ENCODE measurements around the gene PCTP.

The PCTP gene

GRCh38 chr17:55751720-55752250 is 934 bp downstream of the PCTP start:
- TF ChIP-seq POLR2AphosphoS5 (IDR thresholded peaks at IDR 0.05; ENCODE audit: low read depth, low read length): no peak
- no peak for TF ChIP-seq REST (IDR thresholded peaks at IDR 0.05; ENCODE audit: insufficient read depth in 1 of 2, low read depth in 2 of 2, low read length in 2 of 2)
- TF ChIP-seq TAF1 (IDR thresholded peaks at IDR 0.05; ENCODE audit: borderline replicate concordance, insufficient read depth, low read length): no peak
- TF ChIP-seq FOXP2 (optimal IDR thresholded peaks at IDR 0.05; ENCODE audit: borderline replicate concordance, extremely low read depth, extremely low read length, insufficient read depth): no peak
- no peak for TF ChIP-seq SIN3A (IDR thresholded peaks at IDR 0.05; ENCODE audit: borderline replicate concordance, insufficient read depth, low read length)

GRCh38 chr17:55756689-55757088 is 5.8 kb downstream of the PCTP start:
- TF ChIP-seq SIN3A (IDR thresholded peaks at IDR 0.05; ENCODE audit: borderline replicate concordance, insufficient read depth, low read length): no peak
- TF ChIP-seq FOXP2 (optimal IDR thresholded peaks at IDR 0.05; ENCODE audit: borderline replicate concordance, extremely low read depth, extremely low read length, insufficient read depth): no peak
- no peak for TF ChIP-seq REST (IDR thresholded peaks at IDR 0.05; ENCODE audit: insufficient read depth in 1 of 2, low read depth in 2 of 2, low read length in 2 of 2)
- no peak for TF ChIP-seq TAF1 (IDR thresholded peaks at IDR 0.05; ENCODE audit: borderline replicate concordance, insufficient read depth, low read length)
- TF ChIP-seq POLR2AphosphoS5 (IDR thresholded peaks at IDR 0.05; ENCODE audit: low read depth, low read length): no peak

- no peak for TF ChIP-seq POLR2AphosphoS5 (IDR thresholded peaks at IDR 0.05; ENCODE audit: low read depth, low read length)
- no peak for TF ChIP-seq REST (IDR thresholded peaks at IDR 0.05; ENCODE audit: insufficient read depth in 1 of 2, low read depth in 2 of 2, low read length in 2 of 2)
- TF ChIP-seq TAF1 (IDR thresholded peaks at IDR 0.05; ENCODE audit: borderline replicate concordance, insufficient read depth, low read length): no peak
- no peak for TF ChIP-seq SIN3A (IDR thresholded peaks at IDR 0.05; ENCODE audit: borderline replicate concordance, insufficient read depth, low read length)
- no peak for TF ChIP-seq FOXP2 (optimal IDR thresholded peaks at IDR 0.05; ENCODE audit: borderline replicate concordance, extremely low read depth, extremely low read length, insufficient read depth)
These were observed 6.8 kb downstream of the PCTP start for GRCh38 chr17:55757659-55758058.

GRCh38 chr17:55758171-55758570 is 7.3 kb downstream of the PCTP start:
- TF ChIP-seq SIN3A (IDR thresholded peaks at IDR 0.05; ENCODE audit: borderline replicate concordance, insufficient read depth, low read length): no peak
- TF ChIP-seq FOXP2 (optimal IDR thresholded peaks at IDR 0.05; ENCODE audit: borderline replicate concordance, extremely low read depth, extremely low read length, insufficient read depth): no peak
- no peak for TF ChIP-seq REST (IDR thresholded peaks at IDR 0.05; ENCODE audit: insufficient read depth in 1 of 2, low read depth in 2 of 2, low read length in 2 of 2)
- TF ChIP-seq POLR2AphosphoS5 (IDR thresholded peaks at IDR 0.05; ENCODE audit: low read depth, low read length): no peak
- no peak for TF ChIP-seq TAF1 (IDR thresholded peaks at IDR 0.05; ENCODE audit: borderline replicate concordance, insufficient read depth, low read length)
